Gastrocnemius medialis (tissue), 4 donors: ENCODE data around the gene TPRA1.

Experiments used
- CTCF ChIP-seq, 5 experiments: fragments of 450-650 bp in 3 of 5; fragments of 200-600 bp in 2 of 5; sonication (generic) in 2 of 5; IDR thresholded peaks in 4 of 5; conservative IDR thresholded peaks in 1 of 5; 1 replicate in 4 of 5; 2 replicates in 1 of 5; pipeline ENCODE4 v1.5.1; 2016 to 2019; ENCODE audit warnings: antibody characterized with exemption in 5 of 5, mild to moderate bottlenecking in 3 of 5, moderate library complexity in 3 of 5
- POLR2A ChIP-seq, 2 donors: fragments of 450-650 bp; IDR thresholded peaks; one replicate each; pipeline ENCODE4 v1.6.1; 2017; ENCODE audit warnings: antibody characterized with exemption in 2 of 2, mild to moderate bottlenecking in 2 of 2, moderate library complexity in 2 of 2

- TF ChIP-seq CTCF (IDR thresholded peaks at IDR 0.05 in 4 of 5, conservative IDR thresholded peaks at IDR 0.05 in 1 of 5) (no peak), POLR2A (IDR thresholded peaks at IDR 0.05) (no peak)
Measured at GRCh38 chr3:127634653-127635052, 44.1 kb upstream of the TPRA1 start.
